Ishikawa (cell line): Measurements from ENCODE around the gene TFF1.

Experiments
- CEBPB ChIP-seq: IDR thresholded peaks from 2 replicates; pipeline ENCODE4 v1.6.1; 2012
- EGR1 ChIP-seq: IDR thresholded peaks from 2 replicates; pipeline ENCODE4 v1.6.1; 2012
- EP300 ChIP-seq: IDR thresholded peaks from 2 replicates; pipeline ENCODE4 v1.6.1; 2012; ENCODE audit warnings: borderline replicate concordance
- RAD21 ChIP-seq: IDR thresholded peaks from 2 replicates; pipeline ENCODE4 v1.6.1; 2012; ENCODE audit warnings: low read depth
- REST ChIP-seq: IDR thresholded peaks from 2 replicates; pipeline ENCODE4 v1.6.1; 2012; ENCODE audit warnings: low read depth, mild to moderate bottlenecking
- USF1 ChIP-seq: IDR thresholded peaks from 2 replicates; pipeline ENCODE4 v1.6.1; 2012
- YY1 ChIP-seq: IDR thresholded peaks from 2 replicates; pipeline ENCODE4 v1.6.1; 2012; ENCODE audit warnings: low read depth

GRCh38 chr21:42389449-42389835, 23.1 kb upstream of the TFF1 start:
- TF ChIP-seq RAD21 (no peak), REST (no peak), EGR1 (no peak), CEBPB (no peak), EP300 (no peak), USF1 (no peak), YY1 (no peak)
